IMR-90 (cell line): ENCODE data around the gene SLITRK2. TPM values are rescaled to one million over a fixed set of nuclear protein-coding genes. Genes with fewer than 3 reads are reported as not detected.

Source experiments
- ATAC-seq: fragments of 200-7000 bp; cut with Tn5 transposase; 2 replicates; pipeline ENCODE4 v1.9.1; 2020; ENCODE audit warnings: low read depth, mild to moderate bottlenecking, moderate library complexity
- BruUV-seq: library from RNA; stranded (reverse); fragments of 400-500 nt; replicated peaks from 2 replicates; lab custom pipeline; 2021; lab: Mats Ljungman, UMichigan
- CTCF ChIA-PET: fragments of 300-600 bp; formaldehyde crosslinking; extraction: SDS; loops from one replicate; lab custom pipeline; 2021; ENCODE audit warnings: antibody characterized with exemption; lab: Yijun Ruan, JAX
- POLR2A ChIA-PET: fragments of 300-600 bp; sonication (Branson Sonifier 250); formaldehyde crosslinking; loops from one replicate; lab custom pipeline; 2022; ENCODE audit warnings: antibody characterized with exemption; ENCODE audit not compliant: unreplicated experiment; lab: Charles Lee
- DNase-seq: peaks from one replicate; pipeline ENCODE4 v3.0.0; 2013
- H2AFZ ChIP-seq: replicated peaks from 2 replicates; pipeline ENCODE3; 2013; ENCODE audit warnings: low read length, mild to moderate bottlenecking; ENCODE audit not compliant: poor library complexity
- H2AK5ac ChIP-seq: 2 replicates; pipeline ENCODE4 v1.6.1; 2013; ENCODE audit warnings: low read depth, low read length, inconsistent platforms
- H2AK9ac ChIP-seq: replicated peaks from 2 replicates; pipeline ENCODE3; 2013; ENCODE audit warnings: mild to moderate bottlenecking, low read depth, low read length, moderate library complexity; ENCODE audit not compliant: poor library complexity
- H2BK120ac ChIP-seq: 2 replicates; pipeline ENCODE4 v1.6.1; 2013; ENCODE audit warnings: low read depth, low read length, inconsistent platforms
- H2BK15ac ChIP-seq: 3 replicates; pipeline ENCODE4 v1.6.1; 2013; ENCODE audit warnings: low read depth, low read length, inconsistent platforms
- H2BK20ac ChIP-seq: 2 replicates; pipeline ENCODE4 v1.6.1; 2013; ENCODE audit warnings: low read depth, mild to moderate bottlenecking, inconsistent platforms, low read length, moderate library complexity
- H2BK5ac ChIP-seq: 2 replicates; pipeline ENCODE4 v1.6.1; 2013; ENCODE audit warnings: mild to moderate bottlenecking, low read depth, low read length, inconsistent platforms; ENCODE audit not compliant: poor library complexity, severe bottlenecking
- H3K14ac ChIP-seq: replicated peaks from 2 replicates; pipeline ENCODE4 v1.6.1; 2013; ENCODE audit warnings: low read depth, low read length, inconsistent platforms
- H3K18ac ChIP-seq: 2 replicates; pipeline ENCODE4 v1.6.1; 2013; ENCODE audit warnings: low read depth, low read length, control low read depth
- H3K23ac ChIP-seq: 2 replicates; pipeline ENCODE4 v1.6.1; 2013; ENCODE audit warnings: low read depth, low read length, inconsistent platforms
- H3K27ac ChIP-seq: 2 replicates; pipeline ENCODE4 v1.5.1; 2013; ENCODE audit warnings: mild to moderate bottlenecking, control low read depth, low read length; ENCODE audit not compliant: insufficient read depth
- H3K27me3 ChIP-seq: 2 replicates; pipeline ENCODE4 v1.6.1; 2013; ENCODE audit warnings: low read length; ENCODE audit not compliant: control insufficient read depth, insufficient read depth
- H3K36me3 ChIP-seq: 2 replicates; pipeline ENCODE4 v1.6.1; 2013; ENCODE audit warnings: low read length, mixed read lengths; ENCODE audit not compliant: control insufficient read depth, insufficient read depth
- H3K4ac ChIP-seq: 2 replicates; pipeline ENCODE4 v1.6.1; 2013; ENCODE audit warnings: low read depth, low read length, inconsistent platforms
- H3K4me1 ChIP-seq: 2 replicates; pipeline ENCODE4 v1.6.1; 2013; ENCODE audit warnings: low read length, mixed read lengths; ENCODE audit not compliant: control insufficient read depth, insufficient read depth
- H3K4me2 ChIP-seq: 2 replicates; pipeline ENCODE4 v1.6.1; 2013; ENCODE audit warnings: low read depth, mild to moderate bottlenecking, control low read depth, low read length, moderate library complexity
- H3K4me3 ChIP-seq: 2 replicates; pipeline ENCODE4 v1.5.1; 2013; ENCODE audit warnings: low read depth, mild to moderate bottlenecking, control low read depth, low read length, moderate library complexity; ENCODE audit not compliant: insufficient read depth
- H3K56ac ChIP-seq: 2 replicates; pipeline ENCODE4 v1.6.1; 2013; ENCODE audit warnings: low read length, inconsistent platforms; ENCODE audit not compliant: insufficient read depth; ENCODE audit errors: extremely low read depth
- H3K79me1 ChIP-seq, 2 experiments: 2 replicates each; pipeline ENCODE4 v1.6.1; 2013; ENCODE audit warnings: low read length in 2 of 2, inconsistent platforms in 1 of 2, low read depth in 1 of 2
- H3K9ac ChIP-seq: 2 replicates; pipeline ENCODE4 v1.6.1; 2013; ENCODE audit warnings: low read depth, low read length, control low read depth
- H3K9me1 ChIP-seq: 2 replicates; pipeline ENCODE4 v1.6.1; 2013; ENCODE audit warnings: low read length, inconsistent platforms; ENCODE audit not compliant: insufficient read depth
- H3K9me3 ChIP-seq: 2 replicates; pipeline ENCODE4 v1.6.1; 2013; ENCODE audit warnings: low read length; ENCODE audit not compliant: control insufficient read depth, insufficient read depth
- H4K20me1 ChIP-seq: 2 replicates; pipeline ENCODE4 v1.6.1; 2013; ENCODE audit warnings: low read length, inconsistent platforms; ENCODE audit not compliant: insufficient read depth
- H4K5ac ChIP-seq: 2 replicates; pipeline ENCODE4 v1.6.1; 2013; ENCODE audit warnings: mild to moderate bottlenecking, low read depth, low read length, control low read depth
- H4K8ac ChIP-seq, 2 experiments: 2 replicates each; pipeline ENCODE4 v1.6.1; 2013; ENCODE audit warnings: low read depth in 2 of 2, low read length in 2 of 2, control low read depth in 1 of 2, inconsistent platforms in 1 of 2
- H4K91ac ChIP-seq: 2 replicates; pipeline ENCODE4 v1.6.1; 2013; ENCODE audit warnings: low read depth, low read length, inconsistent platforms; ENCODE audit not compliant: insufficient read depth
- BHLHE40 ChIP-seq: fragments of 150-350 bp; IDR thresholded peaks from 2 replicates; pipeline ENCODE4 v1.6.1; 2016; ENCODE audit warnings: mild to moderate bottlenecking, low read depth, low read length
- CEBPB ChIP-seq: IDR thresholded peaks from 2 replicates; pipeline ENCODE4 v1.6.1; 2012; ENCODE audit warnings: low read depth, low read length, improper control_type of control experiment
- CHD1 ChIP-seq: IDR thresholded peaks from 2 replicates; pipeline ENCODE4 v1.6.1; 2012; ENCODE audit warnings: low read depth, low read length, improper control_type of control experiment
- CTCF ChIP-seq: conservative IDR thresholded peaks from 2 replicates; pipeline ENCODE4 v1.5.1; 2012; ENCODE audit warnings: mild to moderate bottlenecking, low read depth, low read length, improper control_type of control experiment
- ELK1 ChIP-seq: fragments of 150-350 bp; IDR thresholded peaks from 2 replicates; pipeline ENCODE4 v1.6.1; 2016; ENCODE audit warnings: low read depth, mild to moderate bottlenecking, low read length, moderate library complexity, borderline replicate concordance
- MAZ ChIP-seq: IDR thresholded peaks from 2 replicates; pipeline ENCODE4 v1.6.1; 2012; ENCODE audit warnings: low read depth, mild to moderate bottlenecking, low read length, improper control_type of control experiment, moderate library complexity, borderline replicate concordance
- MXI1 ChIP-seq: IDR thresholded peaks from 2 replicates; pipeline ENCODE4 v1.6.1; 2012; ENCODE audit warnings: low read depth, mild to moderate bottlenecking, low read length, moderate library complexity, borderline replicate concordance
- NFE2L2 ChIP-seq: fragments of 150-350 bp; IDR thresholded peaks from 2 replicates; pipeline ENCODE4 v1.6.1; 2016; ENCODE audit warnings: low read depth, mild to moderate bottlenecking, low read length
- POLR2A ChIP-seq: IDR thresholded peaks from 2 replicates; pipeline ENCODE4 v1.6.1; 2012; ENCODE audit warnings: mild to moderate bottlenecking, low read depth, low read length
- RAD21 ChIP-seq: IDR thresholded peaks from 2 replicates; pipeline ENCODE4 v1.6.1; 2012; ENCODE audit warnings: low read length, improper control_type of control experiment
- RCOR1 ChIP-seq: IDR thresholded peaks from 2 replicates; pipeline ENCODE4 v1.6.1; 2012; ENCODE audit warnings: mild to moderate bottlenecking, low read length, improper control_type of control experiment; ENCODE audit not compliant: insufficient replicate concordance
- RFX5 ChIP-seq: IDR thresholded peaks from 2 replicates; pipeline ENCODE4 v1.8.0; 2012; ENCODE audit warnings: low read depth, mild to moderate bottlenecking, low read length, moderate library complexity
- SMC3 ChIP-seq: fragments of 150-350 bp; IDR thresholded peaks from 2 replicates; pipeline ENCODE4 v1.6.1; 2016; ENCODE audit warnings: low read depth, mild to moderate bottlenecking, antibody characterized with exemption, low read length, moderate library complexity
- USF2 ChIP-seq: fragments of 150-350 bp; IDR thresholded peaks from 2 replicates; pipeline ENCODE4 v1.6.1; 2017; ENCODE audit warnings: mild to moderate bottlenecking, antibody characterized with exemption, low read length, low read depth
- WGBS, 2 experiments: methylation state at CpG; one replicate each; pipeline versions ENCODE4 v1.1.5 to v1.1.7; 2013; ENCODE audit warnings: missing lambda C conversion rate in 2 of 2; ENCODE audit not compliant: insufficient read length in 1 of 2; ENCODE audit errors: extremely low coverage in 2 of 2; 5-methylcytosine and 5-hydroxymethylcytosine counted together
- dilution Hi-C: fragments of 300-500 bp; cut with HindIII; formaldehyde crosslinking; loops from one replicate; pipeline ENCODE4 v1.14.3; 2018; ENCODE audit warnings: low sequenced_read_pairs; ENCODE audit not compliant: unreplicated experiment
- in situ Hi-C: fragments of 300-500 bp; cut with MboI; formaldehyde crosslinking; loops from 3 replicates; pipeline ENCODE4 v1.14.3; 2019; ENCODE audit warnings: low sequenced_read_pairs, inconsistent platforms, mixed read lengths
- intact Hi-C: fragments of 100-400 bp; cut with micrococcal nuclease; formaldehyde crosslinking; loops from 2 replicates; pipeline ENCODE4 v1.10.0; 2022
- polyA plus RNA-seq, 3 experiments: library from polyadenylated mRNA; depleted of rRNA; stranded (reverse); fragments of >200 nt; gene quantifications; 2 replicates each; pipeline ENCODE4 v1.2.3, GENCODE V29; 2012; ENCODE audit warnings: low replicate concordance in 1 of 3
- total RNA-seq: library from RNA; depleted of rRNA; stranded (reverse); fragments of >200 nt; gene quantifications from 2 replicates; pipeline ENCODE4 v1.2.3, GENCODE V29; 2012

SLITRK2 gene
- total and polyA plus RNA-seq, 2 of the 4 experiments (the other 2 are of a cell fraction), result not detected

- Histone ChIP-seq H2BK20ac (no peak overlapping the region), H3K23ac (no peak overlapping the region), H3K56ac (no peak overlapping the region), H3K27ac (no peak overlapping the region), H3K27me3 (no peaks in the 10 kb centered on the region), H3K4me3 (no peak overlapping the region), H2AK9ac (no peak overlapping the region), H2BK5ac (peak overlapping the region; percentile 41), H2BK15ac (no peak overlapping the region), H2AK5ac (no peak overlapping the region), H3K4me2 (no peak overlapping the region), H4K91ac (no peak overlapping the region), H3K79me1 (no peaks in the 10 kb centered on the region), H3K14ac (no peak overlapping the region), H2BK120ac (no peak overlapping the region), H4K5ac (no peak overlapping the region), H3K4me1 (no peaks in the 10 kb centered on the region), H4K20me1 (no peaks in the 10 kb centered on the region), H3K9me1 (no peaks in the 10 kb centered on the region), H3K4ac (no peak overlapping the region), H3K9me3 (peaks cover 11% of the 10 kb centered on the region; the same call in 1 of the 2 replicates), H2AFZ (no peak overlapping the region), H3K36me3 (no peaks in the 10 kb centered on the region), H3K18ac (no peak overlapping the region), H4K8ac (no peak overlapping the region), H3K9ac (no peak overlapping the region)
- ChIA-PET POLR2A (no interaction called here), CTCF (interaction anchor here (0.6 kb wide), 1 partner anchor 858 kb away, joined by 3 read pairs; no protein-coding TSS in a partner anchor)
- no TSS peak for BruUV-seq
- dilution Hi-C loops, result no loop called here
- in situ Hi-C loops, result no loop called here
- TF ChIP-seq USF2, result no peak
- no peak for TF ChIP-seq NFE2L2
- no peak for TF ChIP-seq RCOR1
- no peak for TF ChIP-seq CEBPB
- TF ChIP-seq SMC3, result no peak
- no peak for TF ChIP-seq CTCF
- TF ChIP-seq MAZ, result no peak
- TF ChIP-seq POLR2A, result no peak
- TF ChIP-seq CHD1, result no peak
- no peak for TF ChIP-seq RFX5
- TF ChIP-seq ELK1, result no peak
- no peak for TF ChIP-seq MXI1
- TF ChIP-seq RAD21, result no peak
- no peak for TF ChIP-seq BHLHE40
- intact Hi-C loops, result no loop called here
- 94% methylated on average over 8 of the region's 13 CpGs; no CpG with 5 or more reads in 1 of the 2 experiments for WGBS, 2 experiments
- no peak for DNase-seq
- ATAC-seq, result no peak
Measured at GRCh38 chrX:145853181-145853580, 35.6 kb downstream of the SLITRK2 start.
